SK-N-SH (cell line): ENCODE measurements around the gene TRPV5. TPM values are rescaled to one million over a fixed set of nuclear protein-coding genes. Genes with fewer than 3 reads are reported as not detected.

Source experiments
- CTCF ChIA-PET: fragments of 300-600, 350-600 bp; formaldehyde crosslinking; extraction: SDS; loops from one replicate; lab custom pipeline; 2021; lab: Yijun Ruan, JAX
- POLR2A ChIA-PET: fragments of 350-600 bp; sonication (Branson Sonifier 250); formaldehyde crosslinking; extraction: SDS; loops from one replicate; lab custom pipeline; 2020; ENCODE audit warnings: antibody characterized with exemption, inconsistent platforms; lab: Yijun Ruan, JAX
- DNase-seq: peaks from one replicate; pipeline ENCODE4 v3.0.0; 2012
- H2AFZ ChIP-seq: fragments of 200-600 bp; sonication (generic); 2 replicates; pipeline ENCODE4 v1.8.1; 2016; ENCODE audit warnings: antibody characterized with exemption, mild to moderate bottlenecking, low read depth
- H3F3A ChIP-seq: fragments of 200-600 bp; sonication (generic); replicated peaks from 2 replicates; pipeline ENCODE3; 2016; ENCODE audit warnings: antibody characterized with exemption, mild to moderate bottlenecking; ENCODE audit not compliant: insufficient read depth
- H3K27ac ChIP-seq, 2 experiments: fragments of 200-500 bp in 1 of 2; fragments of 200-600 bp in 1 of 2; sonication (Bioruptor generic) in 1 of 2; sonication (generic), shearing (Covaris generic) in 1 of 2; 2 replicates each; pipeline versions ENCODE4 v1.5.1 to v1.6.1; 2014 to 2016; ENCODE audit warnings: low read depth in 2 of 2, inconsistent platforms in 1 of 2, low read length in 1 of 2, mild to moderate bottlenecking in 1 of 2, mixed read lengths in 1 of 2
- H3K27me3 ChIP-seq: fragments of 200-600 bp; sonication (generic), shearing (Covaris generic); 2 replicates; pipeline ENCODE4 v1.6.1; 2016; ENCODE audit warnings: mixed run types; ENCODE audit not compliant: insufficient read depth
- H3K36me3 ChIP-seq, 2 experiments: fragments of 200-500 bp in 1 of 2; fragments of 200-600 bp in 1 of 2; sonication (Bioruptor generic) in 1 of 2; sonication (generic) in 1 of 2; replicated peaks in 1 of 2; 2 replicates each; pipeline versions ENCODE3 to v1.5.1; 2014 to 2016; ENCODE audit warnings: low read length in 1 of 2, mild to moderate bottlenecking in 1 of 2; ENCODE audit not compliant: insufficient read depth in 2 of 2, control insufficient read depth in 1 of 2
- H3K4me1 ChIP-seq, 2 experiments: fragments of 200-500 bp in 1 of 2; fragments of 200-600 bp in 1 of 2; sonication (Bioruptor generic) in 1 of 2; sonication (generic), shearing (Covaris generic) in 1 of 2; 2 replicates each; pipeline versions ENCODE4 v1.5.1 to v1.6.1; 2014 to 2016; ENCODE audit warnings: low read depth in 1 of 2, low read length in 1 of 2, mixed run types in 1 of 2; ENCODE audit not compliant: insufficient read depth in 2 of 2, control insufficient read depth in 1 of 2
- H3K4me2 ChIP-seq: fragments of 200-600 bp; sonication (generic), shearing (Covaris generic); 2 replicates; pipeline ENCODE4 v1.6.1; 2017; ENCODE audit warnings: mixed run types
- H3K4me3 ChIP-seq, 2 experiments: fragments of 200-500 bp in 1 of 2; fragments of 200-600 bp in 1 of 2; sonication (Bioruptor generic) in 1 of 2; sonication (generic), shearing (Covaris generic) in 1 of 2; 2 replicates each; pipeline versions ENCODE4 v1.5.1 to v1.8.1; 2014 to 2016; ENCODE audit warnings: low read depth in 2 of 2, inconsistent platforms in 1 of 2, low read length in 1 of 2, mild to moderate bottlenecking in 1 of 2, mixed read lengths in 1 of 2, moderate library complexity in 1 of 2
- H3K79me2 ChIP-seq: fragments of 200-600 bp; sonication (generic); 2 replicates; pipeline ENCODE4 v1.8.1; 2017; ENCODE audit warnings: mild to moderate bottlenecking; ENCODE audit not compliant: insufficient read depth
- H3K9ac ChIP-seq: fragments of 200-600 bp; sonication (generic); 2 replicates; pipeline ENCODE4 v1.6.1; 2017; ENCODE audit warnings: mixed run types
- H3K9me2 ChIP-seq: fragments of 200-600 bp; sonication (generic); 2 replicates; pipeline ENCODE4 v1.6.1; 2017; ENCODE audit warnings: mixed run types
- H3K9me3 ChIP-seq: fragments of 200-600 bp; sonication (generic); 2 replicates; pipeline ENCODE4 v1.6.1; 2017; ENCODE audit warnings: mixed run types, mild to moderate bottlenecking, moderate library complexity
- H4K20me1 ChIP-seq: fragments of 200-600 bp; sonication (generic); 2 replicates; pipeline ENCODE4 v1.6.1; 2017; ENCODE audit warnings: mild to moderate bottlenecking, mixed run types; ENCODE audit not compliant: insufficient read depth
- EZH2phosphoT487 ChIP-seq: fragments of 200-600 bp; sonication (generic); IDR thresholded peaks from 2 replicates; pipeline ENCODE4 v1.6.1; 2017; ENCODE audit warnings: low read depth, mixed run types, mild to moderate bottlenecking, antibody characterized with exemption, moderate library complexity, borderline replicate concordance
- FOXJ3 ChIP-seq: sonication (generic); formaldehyde crosslinking; IDR thresholded peaks from 2 replicates; pipeline ENCODE4 v1.5.1; 2020; ENCODE audit warnings: mild to moderate bottlenecking, missing genetic modification reagents
- GATA2 ChIP-seq: sonication (generic); formaldehyde crosslinking; IDR thresholded peaks from 2 replicates; pipeline ENCODE4 v1.5.0; 2020; ENCODE audit warnings: mild to moderate bottlenecking, missing genetic modification reagents
- MXI1 ChIP-seq: IDR thresholded peaks from 2 replicates; pipeline ENCODE4 v1.6.1; 2012; ENCODE audit warnings: mild to moderate bottlenecking, low read depth, low read length, improper control_type of control experiment
- POLR2AphosphoS5 ChIP-seq: IDR thresholded peaks from 2 replicates; pipeline ENCODE4 v1.6.1; 2012; ENCODE audit warnings: low read depth, low read length
- RCOR1 ChIP-seq: fragments of 150-350 bp; IDR thresholded peaks from 2 replicates; pipeline ENCODE4 v1.6.1; 2017; ENCODE audit warnings: antibody characterized with exemption, low read length
- TEAD4 ChIP-seq: IDR thresholded peaks from 2 replicates; pipeline ENCODE4 v1.4.0; 2012; ENCODE audit warnings: mild to moderate bottlenecking, borderline replicate concordance; ENCODE audit not compliant: insufficient read depth
- WGBS: methylation state at CpG from one replicate; pipeline ENCODE4 v1.1.6; 2017; ENCODE audit warnings: low lambda C conversion rate; 5-methylcytosine and 5-hydroxymethylcytosine counted together
- polyA plus RNA-seq, 3 experiments: library from polyadenylated mRNA; depleted of rRNA; stranded (reverse); fragments of >200 nt; gene quantifications; 2 replicates each; pipeline ENCODE4 v1.2.3, GENCODE V29; 2012
- TF ChIP-seq, protein P1 (sequence below): IDR thresholded peaks from 2 replicates; pipeline ENCODE4 v1.4.0; 2012; ENCODE audit warnings: low read depth, borderline replicate concordance
- TF ChIP-seq, protein P2 (sequence below): fragments of 150-350 bp; IDR thresholded peaks from 2 replicates; pipeline ENCODE4 v1.6.1; 2016; ENCODE audit warnings: mild to moderate bottlenecking, low read depth, low read length

TRPV5 gene
- polyA plus RNA-seq, 1 of the 3 experiments (the other 2 are of a cell fraction) = not detected

DNA sequence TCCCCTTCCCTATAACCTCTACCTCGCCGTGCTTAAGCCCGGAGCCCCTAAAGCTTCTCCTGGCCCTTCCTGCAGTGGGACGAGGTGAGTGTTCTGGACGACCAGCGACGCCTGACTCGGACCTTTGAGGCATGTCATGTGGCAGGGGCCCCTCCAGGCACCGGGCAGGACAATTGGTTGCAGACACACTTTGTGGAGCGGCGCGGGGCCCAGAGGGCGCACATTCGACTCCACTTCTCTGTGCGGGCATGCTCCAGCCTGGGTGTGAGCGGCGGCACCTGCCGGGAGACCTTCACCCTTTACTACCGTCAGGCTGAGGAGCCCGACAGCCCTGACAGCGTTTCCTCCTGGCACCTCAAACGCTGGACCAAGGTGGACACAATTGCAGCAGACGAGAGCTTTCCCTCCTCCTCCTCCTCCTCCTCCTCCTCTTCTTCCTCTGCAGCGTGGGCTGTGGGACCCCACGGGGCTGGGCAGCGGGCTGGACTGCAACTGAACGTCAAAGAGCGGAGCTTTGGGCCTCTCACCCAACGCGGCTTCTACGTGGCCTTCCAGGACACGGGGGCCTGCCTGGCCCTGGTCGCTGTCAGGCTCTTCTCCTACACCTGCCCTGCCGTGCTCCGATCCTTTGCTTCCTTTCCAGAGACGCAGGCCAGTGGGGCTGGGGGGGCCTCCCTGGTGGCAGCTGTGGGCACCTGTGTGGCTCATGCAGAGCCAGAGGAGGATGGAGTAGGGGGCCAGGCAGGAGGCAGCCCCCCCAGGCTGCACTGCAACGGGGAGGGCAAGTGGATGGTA is 69.5 kb downstream of the TRPV5 start:
- ChIA-PET CTCF (interaction anchor here (1.0 to 12.2 kb wide), 7 partner anchors 7 to 351 kb away, joined by 3 to 154 read pairs (median 30); partner anchors contain the start of gene EPHB6), POLR2A (no interaction called here)
- no peaks in the 10 kb centered on the region for H3K9me2 ChIP-seq
- no peak for DNase-seq
- no peaks in the 10 kb centered on the region for H3K9me3 ChIP-seq
- H3K27me3 ChIP-seq = peaks cover 11% of the 10 kb centered on the region
- H3F3A ChIP-seq = peaks cover 5% of the 10 kb centered on the region
- TF ChIP-seq, protein P1, sequence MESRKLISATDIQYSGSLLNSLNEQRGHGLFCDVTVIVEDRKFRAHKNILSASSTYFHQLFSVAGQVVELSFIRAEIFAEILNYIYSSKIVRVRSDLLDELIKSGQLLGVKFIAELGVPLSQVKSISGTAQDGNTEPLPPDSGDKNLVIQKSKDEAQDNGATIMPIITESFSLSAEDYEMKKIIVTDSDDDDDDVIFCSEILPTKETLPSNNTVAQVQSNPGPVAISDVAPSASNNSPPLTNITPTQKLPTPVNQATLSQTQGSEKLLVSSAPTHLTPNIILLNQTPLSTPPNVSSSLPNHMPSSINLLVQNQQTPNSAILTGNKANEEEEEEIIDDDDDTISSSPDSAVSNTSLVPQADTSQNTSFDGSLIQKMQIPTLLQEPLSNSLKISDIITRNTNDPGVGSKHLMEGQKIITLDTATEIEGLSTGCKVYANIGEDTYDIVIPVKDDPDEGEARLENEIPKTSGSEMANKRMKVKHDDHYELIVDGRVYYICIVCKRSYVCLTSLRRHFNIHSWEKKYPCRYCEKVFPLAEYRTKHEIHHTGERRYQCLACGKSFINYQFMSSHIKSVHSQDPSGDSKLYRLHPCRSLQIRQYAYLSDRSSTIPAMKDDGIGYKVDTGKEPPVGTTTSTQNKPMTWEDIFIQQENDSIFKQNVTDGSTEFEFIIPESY = no peak
- TF ChIP-seq MXI1 = no peak
- TF ChIP-seq TEAD4 = no peak
- H3K4me1 ChIP-seq = no peaks in the 10 kb centered on the region; a peak in 2 of 4 replicates
- no peak overlapping the region for H3K4me3 ChIP-seq
- 0 out of 2 replicates have a peak, but pooled peaks cover 4% of the 10 kb centered on the region for H4K20me1 ChIP-seq
- H2AFZ ChIP-seq = no peak overlapping the region
- H3K79me2 ChIP-seq = no peaks in the 10 kb centered on the region
- no peak overlapping the region for H3K27ac ChIP-seq
- H3K4me2 ChIP-seq = no peak overlapping the region
- no peaks in the 10 kb centered on the region for H3K36me3 ChIP-seq
- no peak overlapping the region for H3K9ac ChIP-seq
- 67% methylated on average over 27 of the region's 37 CpGs for whole genome bisulfite sequencing

DNA sequence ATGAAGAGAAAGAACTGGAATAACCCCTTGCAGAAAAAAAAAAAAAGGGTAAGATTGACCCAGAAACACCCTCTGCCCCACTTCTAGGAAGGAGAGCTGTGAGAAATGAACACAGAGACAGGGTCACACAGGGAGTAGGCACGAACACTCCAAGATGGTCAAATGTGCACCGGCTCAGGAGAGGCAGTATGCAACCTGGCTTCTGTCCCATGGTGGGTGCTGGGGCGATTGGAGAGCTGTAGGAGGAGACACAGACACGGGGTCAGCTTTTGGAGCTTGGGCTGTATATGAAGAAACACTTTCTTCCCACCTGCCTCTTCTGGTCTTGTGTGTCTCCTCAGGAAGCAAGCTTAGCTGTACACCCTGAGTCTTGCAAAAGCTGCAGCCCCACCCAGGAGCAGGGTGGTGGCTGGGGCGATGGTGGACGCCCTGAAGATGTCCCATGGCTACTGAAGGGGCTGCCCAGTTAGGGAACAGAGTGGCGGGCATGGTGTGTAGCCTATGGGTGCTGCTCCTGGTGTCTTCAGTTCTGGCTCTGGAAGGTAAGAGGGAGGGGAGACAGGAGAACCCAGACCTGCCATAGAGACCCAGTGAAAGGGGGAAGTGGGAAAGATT is 70.7 kb downstream of the TRPV5 start:
- Histone ChIP-seq H3K9me2 (no peaks in the 10 kb centered on the region), H3K4me2 (no peak overlapping the region), H3K4me3 (no peak overlapping the region), H3K27ac (no peak overlapping the region), H3K79me2 (no peaks in the 10 kb centered on the region), H3K27me3 (peaks cover 11% of the 10 kb centered on the region), H3K4me1 (no peaks in the 10 kb centered on the region; a peak in 2 of 4 replicates), H3K36me3 (no peaks in the 10 kb centered on the region), H4K20me1 (0 out of 2 replicates have a peak, but pooled peaks cover 4% of the 10 kb centered on the region), H3F3A (peaks cover 5% of the 10 kb centered on the region), H3K9me3 (no peaks in the 10 kb centered on the region), H2AFZ (no peak overlapping the region), H3K9ac (no peak overlapping the region)
- ChIA-PET POLR2A (no interaction called here), CTCF (interaction anchor here (0.6 to 12.2 kb wide), 6 partner anchors 6 to 1048 kb away, joined by 3 to 154 read pairs (median 4); partner anchors contain the start of gene EPHB6)
- DNase-seq = no peak
- TF ChIP-seq GATA2 (CRISPR knock-in tag) (no peak), FOXJ3 (CRISPR knock-in tag) (no peak), RCOR1 (no peak), EZH2phosphoT487 (no peak), POLR2AphosphoS5 (no peak)
- TF ChIP-seq, protein P2, sequence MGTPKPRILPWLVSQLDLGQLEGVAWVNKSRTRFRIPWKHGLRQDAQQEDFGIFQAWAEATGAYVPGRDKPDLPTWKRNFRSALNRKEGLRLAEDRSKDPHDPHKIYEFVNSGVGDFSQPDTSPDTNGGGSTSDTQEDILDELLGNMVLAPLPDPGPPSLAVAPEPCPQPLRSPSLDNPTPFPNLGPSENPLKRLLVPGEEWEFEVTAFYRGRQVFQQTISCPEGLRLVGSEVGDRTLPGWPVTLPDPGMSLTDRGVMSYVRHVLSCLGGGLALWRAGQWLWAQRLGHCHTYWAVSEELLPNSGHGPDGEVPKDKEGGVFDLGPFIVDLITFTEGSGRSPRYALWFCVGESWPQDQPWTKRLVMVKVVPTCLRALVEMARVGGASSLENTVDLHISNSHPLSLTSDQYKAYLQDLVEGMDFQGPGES = no peak
- 51% methylated on average over 7 of the region's 7 CpGs for WGBS
